Midbrain (tissue), 1 donor: Measurements from ENCODE around the gene NKD2.
"Not testable (repeated sequence)": the region's sequence is repeated elsewhere in the genome, so short reads cannot be mapped to it uniquely, and the experiment has no call there.

Experiments
- DNase-seq: peaks from one replicate; lab custom pipeline; 2025; lab: John Stamatoyannopoulos, UW

The NKD2 gene

DNA sequence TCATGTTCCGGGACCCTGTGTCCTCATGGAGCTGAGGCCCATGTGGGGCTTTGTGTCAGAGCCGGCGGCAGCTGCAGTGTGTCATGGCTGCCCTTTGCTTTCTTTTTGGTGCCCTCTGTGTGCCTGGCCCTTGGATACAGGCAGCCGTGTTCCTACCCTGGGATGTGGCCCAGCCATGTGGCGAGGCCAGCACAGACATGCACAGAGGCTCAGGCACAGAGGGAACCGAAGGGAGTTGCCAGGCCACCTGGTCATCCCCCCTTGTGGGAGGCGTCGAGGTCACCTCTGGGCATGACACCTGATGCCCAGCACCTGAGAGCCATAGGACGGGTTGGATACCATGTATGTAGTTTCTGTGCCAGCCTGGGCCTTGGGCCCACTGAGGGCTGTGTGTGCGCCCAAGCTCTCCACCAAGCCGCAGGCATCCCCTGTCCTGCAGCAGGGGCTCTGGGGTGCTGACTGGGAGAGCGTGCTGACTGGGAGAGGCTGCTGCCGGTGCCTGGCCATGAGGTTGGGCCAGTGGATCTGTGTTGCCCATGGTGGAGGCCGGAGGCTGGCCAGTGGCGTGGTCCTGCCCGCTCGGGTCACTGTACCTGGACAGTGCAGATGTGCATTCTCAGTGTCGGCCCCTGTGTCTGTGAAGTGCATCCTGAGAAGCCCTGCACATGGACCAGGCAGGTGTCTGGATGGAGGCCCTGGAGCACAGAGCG lies 4.8 kb downstream of the NKD2 start:
- no peak for DNase-seq

DNA sequence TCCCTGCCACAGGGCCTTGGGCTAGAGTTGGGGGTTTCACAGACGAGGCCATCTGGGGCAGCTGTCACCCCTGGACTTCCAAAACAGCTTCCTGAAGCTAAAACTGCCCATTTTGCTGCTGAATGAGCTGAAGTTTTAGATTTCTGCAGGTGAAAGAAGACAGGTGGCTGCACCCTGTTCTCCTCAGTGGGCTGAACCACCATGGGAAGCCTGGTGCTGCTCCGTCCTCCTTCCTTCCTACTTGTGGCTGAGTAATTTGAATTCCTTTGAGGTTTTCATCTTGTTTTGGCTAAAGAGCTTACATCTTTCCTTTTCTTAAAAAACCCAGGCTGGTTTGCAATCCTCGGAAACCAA lies 5.3 kb downstream of the NKD2 start:
- DNase-seq = no peak

DNA sequence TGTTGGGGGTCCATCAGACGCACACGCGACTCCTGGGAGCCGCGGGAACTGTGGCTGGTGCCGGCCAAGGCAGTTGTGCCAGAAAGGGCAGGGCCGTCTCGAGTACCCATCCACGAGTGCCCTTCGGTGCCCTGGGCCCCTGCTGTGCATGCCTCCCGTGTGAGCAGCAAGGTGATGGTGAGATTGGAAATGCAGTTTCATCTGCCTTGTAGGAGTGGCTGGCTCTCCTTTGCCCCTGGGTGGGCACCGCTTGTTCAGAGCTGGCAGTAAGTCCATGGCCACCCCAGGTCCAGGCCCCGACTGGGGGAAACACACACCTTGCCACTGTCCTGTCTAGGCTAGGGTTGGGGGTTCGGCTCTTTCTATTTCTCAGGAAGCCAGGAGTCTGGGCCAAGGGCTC lies 5.7 kb downstream of the NKD2 start:
- DNase-seq = no peak

DNA sequence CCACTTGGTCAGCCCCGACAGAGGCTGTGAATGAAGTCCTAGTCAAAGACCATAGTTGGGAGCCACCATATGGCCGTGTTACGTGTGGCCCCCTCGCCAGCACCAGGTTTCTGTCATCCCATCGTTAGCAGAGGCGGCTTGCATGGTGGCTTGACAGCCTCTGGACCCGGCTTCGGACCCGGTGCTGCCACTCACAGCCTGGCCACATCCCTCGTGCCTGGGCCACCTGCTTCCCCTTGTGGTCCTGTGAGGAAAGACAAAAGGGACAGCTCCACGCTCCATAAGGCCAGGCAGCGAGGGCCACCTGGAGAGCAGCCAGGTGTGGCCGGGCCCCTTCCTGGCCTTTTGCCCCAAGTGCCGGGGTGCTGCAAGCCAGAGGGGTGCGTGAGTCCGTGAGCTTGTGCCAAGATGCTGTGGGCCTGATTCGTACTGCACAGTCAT lies 6.2 kb downstream of the NKD2 start:
- no peak for DNase-seq

DNA sequence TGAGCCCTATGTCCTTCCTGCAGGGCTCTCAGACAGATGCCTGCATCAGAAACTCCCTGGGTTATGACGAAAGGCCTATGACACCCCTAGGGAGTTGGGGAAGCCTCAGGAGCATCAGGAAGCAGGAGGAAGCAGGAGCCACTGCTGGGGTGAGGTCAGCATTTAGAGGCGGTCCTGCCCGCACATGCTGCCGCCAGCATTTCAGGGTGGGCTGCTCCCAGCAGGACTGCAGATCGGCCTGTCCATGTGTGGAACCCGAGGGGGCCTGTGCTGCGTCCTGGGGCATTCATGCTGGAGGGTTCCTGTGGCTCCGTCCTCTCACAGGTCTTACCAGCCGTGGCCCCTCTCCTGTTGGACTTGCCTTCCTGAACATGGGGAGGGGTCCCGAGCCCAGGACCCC lies 6.9 kb downstream of the NKD2 start:
- no peak for DNase-seq

DNA sequence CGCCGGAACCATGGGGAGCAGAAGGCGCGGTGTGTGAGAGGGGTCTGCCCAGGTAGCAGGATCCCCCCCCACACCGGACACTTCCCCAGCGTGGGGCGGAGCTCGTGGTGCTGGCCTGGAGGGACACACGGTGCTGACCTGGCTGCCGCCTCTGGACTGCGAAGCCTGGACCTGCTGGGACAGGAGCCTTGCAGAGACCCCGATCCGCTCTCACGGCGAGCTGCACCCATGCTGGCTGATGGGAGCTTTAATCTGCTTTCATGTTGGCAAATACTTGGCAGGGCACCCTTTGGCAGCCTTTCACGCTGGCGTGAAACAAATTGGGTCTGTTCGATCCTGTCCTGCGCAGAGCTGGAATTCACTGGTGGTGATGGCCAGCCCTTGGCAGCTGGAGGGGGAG lies 7.4 kb downstream of the NKD2 start:
- peak; percentile 43 for DNase-seq

DNA sequence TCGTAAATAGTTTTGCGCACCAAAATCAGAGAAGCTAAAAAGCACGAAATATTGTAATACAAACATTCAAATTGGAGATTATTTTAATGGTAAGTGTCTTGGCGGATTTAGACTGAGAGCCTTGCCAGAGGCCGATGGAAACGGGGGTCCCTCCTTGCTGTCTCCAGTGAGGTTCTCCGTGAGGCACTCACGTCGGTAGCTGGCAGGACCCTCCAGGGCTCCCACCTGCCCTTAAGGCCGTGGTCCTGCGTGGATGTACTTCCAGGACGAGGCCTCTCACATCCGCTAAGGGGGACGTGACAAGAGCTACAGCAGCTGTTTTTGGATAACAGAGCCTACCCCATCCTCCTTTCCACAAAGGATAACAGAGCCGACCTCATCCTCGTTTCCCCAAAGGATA lies 7.9 kb downstream of the NKD2 start:
- DNase-seq = no peak

DNA sequence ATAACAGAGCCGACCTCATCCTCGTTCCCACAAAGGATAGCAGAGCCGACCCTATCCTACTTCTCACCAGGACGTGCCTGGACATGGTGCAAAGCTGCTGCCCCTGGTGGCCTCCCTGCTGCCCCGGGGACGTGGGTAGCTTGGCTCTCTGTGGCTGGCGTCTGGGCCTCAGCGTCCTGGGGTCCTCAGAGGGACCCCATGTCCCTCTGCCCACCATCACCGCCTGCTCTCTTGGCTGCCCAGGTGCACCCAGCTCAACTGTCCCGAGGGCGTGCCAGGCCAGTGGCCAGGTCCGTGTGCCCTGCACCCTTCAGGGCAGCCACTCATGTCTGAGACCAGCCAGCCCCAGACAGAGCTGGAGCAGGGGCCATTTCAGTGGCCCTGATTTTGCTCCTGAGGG lies 8.5 kb downstream of the NKD2 start:
- DNase-seq = no peak

DNA sequence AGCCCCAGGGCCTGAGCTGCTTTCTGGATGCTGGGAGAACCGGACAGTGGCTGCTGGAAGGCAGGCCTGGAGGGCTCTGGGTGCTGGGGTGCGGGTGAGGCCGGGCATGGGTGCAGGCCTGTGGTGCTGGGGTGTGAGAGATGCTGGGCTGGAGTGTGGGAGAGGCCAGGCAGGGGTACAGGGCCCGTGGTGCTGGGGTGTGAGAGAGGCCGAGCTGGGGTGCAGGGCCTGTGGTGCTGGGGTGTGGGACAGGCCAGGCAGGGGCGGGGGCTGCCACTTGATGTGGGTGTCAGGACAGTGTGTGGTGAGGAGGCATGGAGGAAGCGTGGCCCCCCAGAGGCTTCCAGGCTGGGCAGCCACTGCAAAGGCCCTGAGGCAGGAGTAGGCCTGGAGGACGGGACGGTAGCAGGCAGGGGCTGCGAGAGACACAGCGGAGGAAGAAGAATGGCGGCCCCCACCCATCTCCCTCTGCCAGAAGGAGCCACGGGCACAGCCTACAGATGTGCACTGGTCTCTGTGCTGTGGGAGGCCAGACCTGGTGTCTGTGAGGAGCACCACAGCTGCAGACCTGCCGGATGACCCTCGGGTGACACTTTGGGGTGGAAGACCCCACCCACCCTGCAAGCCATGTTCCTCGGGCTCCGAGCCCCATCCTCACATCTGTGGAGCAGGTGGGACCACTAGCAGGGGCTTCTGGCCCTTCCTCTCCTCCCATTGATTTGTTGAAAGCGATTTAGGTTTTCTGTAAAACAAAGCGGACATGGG lies 9.3 kb downstream of the NKD2 start:
- DNase-seq = no peak

DNA sequence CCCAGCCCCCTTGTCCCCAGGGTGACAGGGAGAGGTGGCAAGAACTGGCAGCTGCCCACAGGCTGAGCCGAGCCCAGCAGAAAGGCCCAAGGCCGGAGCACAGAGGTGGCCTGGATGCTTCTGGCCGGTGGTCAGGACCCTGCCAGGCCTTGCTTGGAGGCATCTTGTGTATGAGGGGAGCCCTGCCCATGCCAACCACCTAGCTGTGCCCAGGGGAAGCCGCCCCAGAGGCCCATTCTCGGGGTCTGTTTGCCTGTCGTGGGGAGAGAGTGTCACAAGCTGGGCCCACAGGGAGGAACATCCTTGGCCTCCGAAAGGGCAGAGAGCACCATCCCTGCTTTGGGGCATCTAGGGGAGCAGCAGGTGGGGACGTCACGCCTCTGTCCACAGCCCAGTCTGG lies 10.0 kb downstream of the NKD2 start:
- no peak for DNase-seq

DNA sequence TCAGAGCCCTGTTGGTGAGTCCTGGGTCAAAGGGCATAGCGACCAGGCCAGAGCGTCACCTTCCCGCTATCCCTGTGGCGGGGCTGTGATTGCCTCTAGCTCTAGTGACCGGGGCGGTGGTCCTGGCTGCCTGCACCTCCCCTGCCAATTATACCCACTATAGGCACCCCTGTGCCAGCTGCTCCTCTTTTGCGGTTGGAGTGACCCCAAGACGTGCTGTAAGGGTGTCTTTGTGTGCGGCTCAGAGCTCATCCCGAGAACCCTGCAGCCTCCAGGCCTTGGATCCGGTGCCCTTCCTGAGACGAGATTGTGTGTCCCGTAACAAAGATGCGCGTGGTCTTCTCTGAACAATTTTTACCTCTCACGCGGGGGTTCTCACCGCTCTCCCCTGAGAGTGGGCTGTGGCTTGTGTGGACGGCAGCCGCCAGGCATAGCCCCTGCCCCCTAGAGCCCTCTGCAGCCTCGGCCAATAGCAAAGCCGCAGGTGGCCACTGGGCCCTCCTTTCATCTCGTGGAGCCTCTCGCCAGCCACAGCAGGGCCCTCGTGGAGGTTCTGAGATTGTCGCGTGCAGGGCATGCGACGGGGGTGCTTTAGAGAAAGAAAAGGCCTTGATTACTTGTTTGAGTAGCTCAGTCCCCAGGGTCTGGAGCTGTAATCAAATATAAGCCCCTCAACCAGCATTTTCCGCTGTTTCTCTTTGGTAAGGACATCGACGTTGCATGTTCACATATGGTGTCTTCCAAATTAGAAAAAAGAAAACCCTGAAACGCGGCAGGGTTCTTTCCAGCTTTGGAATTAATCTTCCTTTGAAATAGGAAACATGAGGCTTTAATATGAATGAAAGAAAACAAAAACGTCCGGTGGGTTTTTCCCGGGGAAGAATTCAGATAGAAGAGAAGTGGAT lies 10.7 kb downstream of the NKD2 start:
- DNase-seq = no peak

DNA sequence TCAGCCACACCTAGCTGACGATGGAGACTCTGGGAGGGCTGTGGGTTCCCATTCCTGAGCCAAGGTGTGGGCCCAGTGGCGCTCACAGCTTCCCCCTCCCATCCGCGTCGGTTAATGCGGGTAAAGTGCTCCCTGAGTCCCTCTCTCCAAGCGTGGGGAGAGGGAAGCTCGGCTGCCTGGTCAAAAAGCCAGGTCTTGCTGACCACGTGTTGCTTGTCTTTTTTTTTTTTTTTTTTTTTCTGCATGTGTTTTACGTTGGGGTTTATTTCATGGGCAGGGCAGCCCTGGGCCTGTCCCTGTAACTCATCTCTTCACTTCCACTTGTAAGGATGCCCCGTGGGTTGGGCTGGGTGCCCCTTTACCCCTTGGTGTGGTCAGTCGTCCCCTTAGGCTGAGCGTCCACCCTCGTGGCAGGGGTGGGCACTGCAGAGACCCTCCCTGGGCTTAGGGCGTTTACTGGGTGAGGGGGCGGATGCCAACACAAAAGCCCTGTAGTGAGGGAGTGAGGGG lies 11.9 kb downstream of the NKD2 start:
- DNase-seq = no peak

DNA sequence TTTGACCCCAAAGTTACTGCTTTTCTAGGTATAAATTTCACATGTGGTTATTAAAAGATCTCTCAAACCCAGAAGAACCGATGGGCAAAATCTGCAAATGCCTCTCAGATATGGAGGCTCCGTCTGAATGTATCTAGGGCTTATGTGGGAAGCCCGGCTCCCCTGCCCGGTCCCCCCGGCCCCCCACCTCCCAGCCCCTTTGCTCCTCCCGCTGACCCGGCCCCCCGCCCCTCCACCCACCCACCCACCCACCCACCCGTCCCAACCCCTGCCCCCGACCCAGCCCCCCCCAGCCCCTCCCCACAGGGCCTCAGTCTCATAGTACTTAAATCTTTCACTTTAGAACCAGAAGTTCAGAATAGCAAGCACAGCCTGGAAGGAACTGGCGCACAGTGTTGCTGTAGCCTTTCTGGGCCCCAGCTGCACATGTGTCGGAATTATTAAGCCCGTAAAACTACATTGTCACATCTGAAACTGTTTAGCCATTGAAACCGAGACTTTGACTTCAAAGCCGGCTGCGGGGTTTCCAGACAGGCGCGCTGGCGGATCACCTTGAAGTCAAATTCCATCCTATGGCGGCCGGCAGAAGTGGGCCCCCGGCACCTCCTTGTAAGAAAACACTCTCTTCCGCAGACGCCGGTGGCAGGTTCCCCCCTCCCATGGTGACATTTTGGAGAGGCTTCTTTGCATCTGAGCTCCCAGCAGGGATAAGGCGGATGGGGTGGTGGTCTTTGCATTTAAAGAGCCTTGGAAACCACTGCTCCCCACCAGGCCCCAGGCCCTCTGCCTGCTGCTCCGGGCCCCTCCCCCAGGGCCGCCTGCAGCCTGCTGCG lies 12.8 kb downstream of the NKD2 start:
- DNase-seq = no peak

DNA sequence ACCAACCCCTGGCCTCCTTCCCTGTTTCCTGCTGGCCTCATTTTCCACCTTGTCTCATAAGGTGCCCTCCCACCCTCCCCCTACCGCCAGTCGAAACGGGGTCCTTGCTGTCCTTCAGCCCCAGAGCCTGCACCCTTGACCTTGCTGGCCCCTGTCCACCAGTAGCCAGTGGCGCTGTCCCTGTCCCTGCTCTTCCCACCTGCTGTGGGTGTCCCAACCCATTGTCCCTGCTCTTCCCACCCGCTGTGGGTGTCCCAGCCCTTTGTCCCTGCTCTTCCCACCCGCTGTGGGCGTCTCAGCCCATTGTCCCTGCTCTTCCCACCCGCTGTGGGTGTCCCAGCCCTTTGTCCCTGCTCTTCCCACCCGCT lies 13.4 kb downstream of the NKD2 start:
- not testable (repeated sequence) for DNase-seq

DNA sequence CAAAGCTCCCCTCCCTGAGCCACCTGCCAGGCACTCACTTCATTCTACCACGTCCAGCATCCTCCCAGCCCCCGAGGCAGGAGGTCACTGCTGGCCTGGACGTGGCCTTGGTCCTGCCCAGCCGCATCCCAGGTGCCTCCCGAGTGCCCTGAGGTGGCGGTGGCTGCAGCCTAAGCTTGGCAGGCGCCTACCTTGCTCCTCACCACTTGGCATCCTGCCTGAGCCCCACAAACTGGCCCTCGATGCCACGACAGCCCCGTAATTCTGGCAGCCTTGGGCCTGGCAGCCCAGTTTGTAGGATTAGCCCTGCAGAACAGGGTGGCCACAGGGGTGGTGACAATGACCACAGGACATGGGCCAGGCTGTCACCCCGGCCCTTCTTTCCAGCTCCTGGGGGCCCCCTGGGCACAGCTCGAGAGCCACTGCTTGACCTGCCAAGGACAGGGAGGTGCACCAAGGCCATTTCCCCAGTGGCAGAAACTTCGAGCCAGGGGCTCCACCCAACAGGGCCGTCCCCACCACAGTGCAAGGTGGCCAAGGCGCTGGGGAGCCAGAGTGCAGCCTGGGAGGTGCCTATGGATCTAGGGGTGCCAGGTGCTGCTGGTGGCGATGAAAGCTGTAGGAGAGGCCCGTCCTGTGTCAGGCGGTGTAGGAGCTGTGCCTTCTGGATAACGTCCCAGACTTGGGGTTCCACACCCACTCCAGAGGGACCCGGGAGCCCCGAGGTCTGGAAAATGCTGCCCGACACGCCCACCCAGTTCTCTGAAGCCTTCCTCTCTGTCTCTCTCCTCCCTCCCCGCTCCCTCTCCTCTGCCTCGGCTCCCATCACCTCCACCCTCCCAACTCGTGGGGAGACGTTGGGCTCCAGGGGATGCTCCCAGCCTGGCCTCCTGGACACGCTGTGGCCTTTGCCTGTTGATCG lies 18.4 kb downstream of the NKD2 start:
- no peak for DNase-seq

DNA sequence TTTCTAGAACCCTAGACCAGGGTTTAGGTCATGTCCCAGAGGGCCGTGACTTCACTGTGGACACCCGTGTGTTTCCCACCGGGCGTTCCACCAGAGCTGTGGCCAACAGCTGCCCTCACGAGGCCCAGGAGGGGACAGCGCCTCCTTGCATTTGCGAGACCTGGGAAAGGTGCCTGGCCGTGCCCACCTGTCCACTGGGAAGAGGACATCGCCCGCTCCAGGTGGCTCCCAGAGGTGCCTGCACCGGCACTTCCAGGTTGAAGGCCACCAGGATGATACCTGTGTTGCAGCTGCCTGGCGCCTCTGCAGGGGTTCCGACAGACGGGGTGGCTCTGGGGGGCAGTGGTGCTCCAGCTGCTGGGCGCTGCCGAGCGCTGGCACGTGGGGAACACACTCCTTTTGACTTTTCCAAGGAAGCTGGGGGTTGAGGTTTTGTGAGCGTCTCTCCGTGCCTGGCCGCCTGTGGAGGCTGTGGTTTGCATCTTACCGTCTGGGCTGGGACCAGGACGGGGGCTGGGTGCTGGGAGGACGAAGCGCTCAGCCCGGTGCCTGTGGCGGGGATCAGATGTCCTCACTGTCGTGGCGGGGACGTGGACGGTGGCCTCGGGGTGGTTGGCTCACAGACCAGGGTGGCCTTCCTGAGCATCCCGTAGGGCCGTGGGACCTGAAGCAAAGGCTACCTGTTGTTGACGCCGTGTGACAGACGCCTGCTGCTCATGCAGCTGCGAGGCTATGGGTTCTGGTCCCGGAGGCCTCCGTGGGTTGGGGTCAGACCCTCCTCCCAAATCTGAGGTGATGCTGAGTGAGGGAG lies 19.2 kb downstream of the NKD2 start:
- DNase-seq = no peak

DNA sequence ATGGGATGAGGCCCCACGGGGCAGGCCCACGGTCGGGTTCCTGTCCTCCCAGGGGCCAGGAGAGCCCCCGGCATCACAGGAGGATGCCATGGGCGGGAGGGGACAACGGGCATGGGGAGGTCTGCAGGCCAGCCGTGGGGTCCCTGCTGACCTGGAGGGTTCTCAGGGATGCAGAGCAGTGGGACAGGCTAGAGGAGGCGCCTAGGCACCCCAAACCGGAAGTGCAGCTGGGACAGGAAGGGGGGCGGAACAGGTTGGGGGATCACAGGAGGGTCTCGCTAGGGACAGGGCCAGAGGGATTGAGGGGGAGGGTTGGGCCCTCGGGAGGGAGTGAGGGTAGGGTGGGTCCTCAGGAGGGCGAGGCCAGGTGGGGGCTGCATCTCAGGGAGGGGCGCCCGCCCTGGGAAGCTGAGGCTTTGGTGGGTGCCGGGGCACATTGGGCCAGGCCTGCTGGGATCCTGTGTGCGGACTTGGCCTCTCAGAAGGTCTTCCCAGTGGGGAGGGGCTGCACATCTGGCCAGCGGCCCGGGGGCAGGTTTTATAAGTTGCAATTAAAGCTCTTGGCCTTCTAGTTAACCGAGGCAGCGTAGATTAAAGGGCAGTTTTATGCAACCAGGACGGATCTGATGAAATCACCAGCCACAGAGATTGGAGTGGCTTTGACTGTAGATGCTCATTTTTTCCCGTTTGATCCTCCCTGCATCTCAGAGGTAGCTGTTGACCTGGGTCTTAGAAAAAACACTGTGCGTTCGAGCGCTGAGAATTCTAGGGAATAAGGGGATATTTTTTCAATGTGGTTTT lies 20.1 kb downstream of the NKD2 start:
- no peak for DNase-seq

DNA sequence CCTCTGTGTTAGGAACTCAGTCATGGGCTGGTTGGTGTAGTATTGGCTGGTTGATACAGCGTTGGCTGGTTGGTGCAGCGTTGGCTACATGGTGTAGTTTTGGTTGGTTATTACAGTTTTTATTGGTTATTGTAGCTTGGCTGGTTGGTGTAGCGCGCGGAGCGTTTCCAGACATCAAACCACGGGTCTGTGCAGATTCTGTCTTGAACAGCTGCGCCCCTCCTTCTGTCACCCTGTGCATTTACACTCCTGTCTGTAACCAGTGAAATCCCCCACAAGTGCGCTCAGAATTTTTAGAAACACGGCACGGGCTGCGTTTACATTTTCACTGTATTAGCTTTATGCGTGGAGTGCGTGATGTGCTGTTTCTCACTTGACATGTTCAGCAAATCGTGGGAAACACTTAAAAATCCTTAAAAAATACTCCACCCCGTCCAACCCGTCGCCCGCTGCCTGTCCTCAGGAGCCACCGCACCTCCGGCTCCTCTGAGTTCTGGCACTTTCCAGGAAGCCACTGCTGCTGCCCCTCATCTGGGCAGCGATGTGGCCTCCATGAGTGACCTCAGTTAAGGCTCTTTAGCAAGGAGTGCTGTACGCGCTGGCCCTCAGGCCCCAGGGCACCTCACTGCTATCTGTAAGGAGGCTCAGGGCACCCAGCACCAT lies 20.8 kb downstream of the NKD2 start:
- no peak for DNase-seq
